ENCODE data around the gene LAMTOR2. TPM values are rescaled to one million over a fixed set of nuclear protein-coding genes. Genes with fewer than 3 reads are reported as not detected.

Gene LAMTOR2
- total RNA-seq, 2 donors from 2014 or later: 44.2 to 47.5 TPM

- Histone ChIP-seq H3K4me1 (peaks cover 18% of the 10 kb centered on the region), H3K36me3 (replicated peaks in 1 of 2; ENCODE audit: insufficient read depth in 1 of 2, low read depth in 2 of 2) (no peaks in the 10 kb centered on the region), H3K4me3 (no peak overlapping the region), H3K9me3 (no peaks in the 10 kb centered on the region), H3K27ac (no peak overlapping the region), H3K27me3 (no peaks in the 10 kb centered on the region)
- no peak for ATAC-seq
- TF ChIP-seq CTCF (IDR thresholded peaks at IDR 0.05): no peak
- TF ChIP-seq POLR2A (IDR thresholded peaks at IDR 0.05): no peak
- DNase-seq: no peak
- intact Hi-C loops (cut with DNase I): no loop called here
- WGBS, 2 donors: 18 to 32% methylated on average over 8 to 39 of the region's 61 CpGs
Observed at GRCh38 chr1:156081180-156081916, 26.8 kb downstream of the LAMTOR2 start.

GRCh38 chr1:156081917-156082308 lies 27.3 kb downstream of the LAMTOR2 start:
- 0 to 4% methylated on average over 3 to 7 of the region's 10 CpGs for WGBS, 2 donors
- H3K36me3 ChIP-seq (replicated peaks in 1 of 2; ENCODE audit: insufficient read depth in 1 of 2, low read depth in 2 of 2): no peaks in the 10 kb centered on the region
- H3K27ac ChIP-seq: no peak overlapping the region
- ATAC-seq (no peak), DNase-seq (no peak)
- peaks cover 23% of the 10 kb centered on the region for H3K4me1 ChIP-seq
- no peaks in the 10 kb centered on the region for H3K9me3 ChIP-seq
- intact Hi-C loops (cut with DNase I): no loop called here
- TF ChIP-seq POLR2A (IDR thresholded peaks at IDR 0.05) (no peak), CTCF (IDR thresholded peaks at IDR 0.05) (no peak)
- H3K27me3 ChIP-seq: no peaks in the 10 kb centered on the region
- H3K4me3 ChIP-seq: peak overlapping the region; percentile 50 to 93

- ATAC-seq (peak; percentile 83), DNase-seq (peak; percentile 61 to 74 (median 70))
- peak within 1 kb of the TSS; percentile 50 to 93 for H3K4me3 ChIP-seq
- H3K9me3 ChIP-seq: no peaks in the 10 kb centered on the region
- no peaks in the 10 kb centered on the region for H3K36me3 ChIP-seq (replicated peaks in 1 of 2; ENCODE audit: insufficient read depth in 1 of 2, low read depth in 2 of 2)
- no peaks in the 10 kb centered on the region for H3K27me3 ChIP-seq
- H3K4me1 ChIP-seq: peaks cover 24% of the 10 kb centered on the region
- H3K27ac ChIP-seq: peak within 1 kb of the TSS in 3 of 4 donors; percentile 28 to 62 (median 30)
- 0 to 3% methylated on average over 20 to 56 of the region's 62 CpGs for WGBS, 2 donors
- TF ChIP-seq POLR2A (IDR thresholded peaks at IDR 0.05) (peak in 2 of 3 donors; percentile 8 to 29), CTCF (IDR thresholded peaks at IDR 0.05) (no peak)
- intact Hi-C loops (cut with DNase I): no loop called here
Observed at GRCh38 chr1:156082309-156083091, 27.9 kb downstream of the LAMTOR2 start, which contains the start of gene MEX3A. MEX3A (minus strand) TSS chr1:156082465; CDS start chr1:156081998, 467 bp downstream.

GRCh38 chr1:156083800-156084790 lies 29.5 kb downstream of the LAMTOR2 start:
- WGBS, 2 donors: 56 to 57% methylated on average over 7 of the region's 7 CpGs
- TF ChIP-seq POLR2A (IDR thresholded peaks at IDR 0.05): no peak
- H3K36me3 ChIP-seq (replicated peaks in 1 of 2; ENCODE audit: insufficient read depth in 1 of 2, low read depth in 2 of 2): no peaks in the 10 kb centered on the region
- H3K4me3 ChIP-seq: no peak overlapping the region
- H3K4me1 ChIP-seq: peaks cover 24% of the 10 kb centered on the region
- ATAC-seq: no peak
- H3K27me3 ChIP-seq: no peaks in the 10 kb centered on the region
- no peak for DNase-seq
- H3K9me3 ChIP-seq: no peaks in the 10 kb centered on the region
- intact Hi-C loops (cut with DNase I): no loop called here
- no peak overlapping the region for H3K27ac ChIP-seq
